H1 (cell line): ENCODE results near the gene MBNL3. TPM values are rescaled to one million over a fixed set of nuclear protein-coding genes. Genes with fewer than 3 reads are reported as not detected.

Source experiments
- ATF2 ChIP-seq: IDR thresholded peaks from 2 replicates; pipeline ENCODE4 v1.6.1; 2012; ENCODE audit warnings: low read length, inconsistent platforms
- ATF3 ChIP-seq: IDR thresholded peaks from 2 replicates; pipeline ENCODE4 v1.6.1; 2011; ENCODE audit warnings: low read depth, mild to moderate bottlenecking, low read length; ENCODE audit not compliant: insufficient read depth
- BRCA1 ChIP-seq: IDR thresholded peaks from 2 replicates; pipeline ENCODE4 v1.6.1; 2012; ENCODE audit warnings: low read depth, low read length, improper control_type of control experiment
- CEBPB ChIP-seq: IDR thresholded peaks from 2 replicates; pipeline ENCODE4 v1.6.1; 2012; ENCODE audit warnings: low read depth, low read length
- CREB1 ChIP-seq: IDR thresholded peaks from 2 replicates; pipeline ENCODE4 v1.6.1; 2012; ENCODE audit warnings: inconsistent platforms
- HDAC6 ChIP-seq: IDR thresholded peaks from one replicate; pipeline ENCODE4 v1.7.1; 2012; ENCODE audit warnings: low read depth, mild to moderate bottlenecking, inconsistent platforms, low read length, moderate library complexity
- MAFK ChIP-seq: IDR thresholded peaks from 2 replicates; pipeline ENCODE4 v1.6.1; 2012; ENCODE audit warnings: low read depth, mild to moderate bottlenecking, improper control_type of control experiment, low read length
- MAX ChIP-seq: IDR thresholded peaks from 2 replicates; pipeline ENCODE4 v1.6.1; 2012; ENCODE audit warnings: inconsistent platforms
- POU5F1 ChIP-seq: IDR thresholded peaks from 2 replicates; pipeline ENCODE4 v1.6.1; 2011; ENCODE audit warnings: low read depth, mild to moderate bottlenecking, low read length, moderate library complexity
- polyA plus RNA-seq, 7 experiments: library from polyadenylated mRNA; depleted of rRNA in 3 of 7; stranded (reverse) in 5 of 7; unstranded in 2 of 7; fragments of >200 nt in 5 of 7; fragments of 200-250 nt in 2 of 7; gene quantifications; 1 replicate in 5 of 7; 2 replicates in 1 of 7; 4 replicates in 1 of 7; pipeline versions ENCODE4 v1.2.1 to v1.2.3, GENCODE V29; 2011 to 2013; ENCODE audit warnings: missing spikeins in 2 of 7, mixed read lengths in 2 of 7
- total RNA-seq: library from RNA; stranded (reverse); fragmentation: NEBNext Ultra II Directional; extraction: Animal tissue kit (Norgen Biotek cat#: 25700); gene quantifications from 2 replicates; pipeline ENCODE4 v1.2.1, GENCODE V29; 2021

MBNL3 gene
- total and polyA plus RNA-seq, 2 of the 8 experiments (the other 6 are each of a cell fraction or from before 2014, with no cell fraction given), result 3.5 to 4.3 TPM

- no peak for TF ChIP-seq ATF3
- no peak for TF ChIP-seq CREB1
- TF ChIP-seq ATF2, result no peak
- TF ChIP-seq HDAC6, result no peak
- no peak for TF ChIP-seq POU5F1
- TF ChIP-seq MAX, result peak; percentile 81
- TF ChIP-seq BRCA1, result no peak
- no peak for TF ChIP-seq MAFK
- TF ChIP-seq CEBPB, result no peak
Measured at GRCh38 chrX:132488819-132489577, at the start of gene MBNL3 (continued).
